Measurements from ENCODE around the gene MADD. TPM values are rescaled to one million over a fixed set of nuclear protein-coding genes. Genes with fewer than 3 reads are reported as not detected.

MADD gene
- total RNA-seq, 1 experiment from 2014 or later: 41.0 TPM

- Histone ChIP-seq H2BK120ac (ENCODE audit: low read depth, low read length, poor library complexity, severe bottlenecking) (peak within 1 kb of the TSS; percentile 80), H3K4me2 (ENCODE audit: insufficient read depth, insufficient read length, low read length) (peak within 1 kb of the TSS; percentile 54)
These were observed 12.2 kb upstream of the MADD start, which contains the start of gene NR1H3 for GRCh38 chr11:47257517-47258316. NR1H3 (plus strand) TSS chr11:47257996; CDS start chr11:47259217, 1,221 bp downstream.

More at GRCh38 chr11:47257517-47258316, 12.2 kb upstream of the MADD start, which contains the start of gene NR1H3:
- Mint-ChIP-seq H3K27ac (peak within 1 kb of the TSS; percentile 91 to 97 (median 96)), H3K27me3 (ENCODE audit: low read depth) (no peaks in the 10 kb centered on the region; the same call in 1 of the 2 replicates), H3K4me3 (peak within 1 kb of the TSS; percentile 61 to 80), H3K36me3 (ENCODE audit: insufficient read depth in 1 of 3, low read depth in 3 of 3) (peaks cover 0 to 4% (median 0%) of the 10 kb centered on the region in 3 experiments; a peak in 2 of 7 replicates), H3K9me3 (no peaks in the 10 kb centered on the region), H3K4me1 (peaks cover 18 to 25% of the 10 kb centered on the region in 2 experiments)
- no CpG with 5 or more reads among the region's 15 CpGs for WGBS (ENCODE audit: extremely low coverage, insufficient read length, low lambda C conversion rate)
- no peaks in the 10 kb centered on the region for H3K79me1 ChIP-seq (ENCODE audit: insufficient read depth, low read depth, low read length, poor library complexity, severe bottlenecking)
- H3K56ac ChIP-seq (ENCODE audit: insufficient read length, low read depth, low read length): no peak within 1 kb of the TSS
- no peaks in the 10 kb centered on the region for H3K27me3 ChIP-seq (ENCODE audit: insufficient read depth, low read length)
- H3K9ac ChIP-seq (ENCODE audit: extremely low read depth, insufficient read length, low read length): peak within 1 kb of the TSS; percentile 9
- peak; percentile 62 for TF ChIP-seq CTCF (conservative IDR thresholded peaks at IDR 0.05)
- H4K5ac ChIP-seq (ENCODE audit: insufficient read length, low read depth, low read length): no peak within 1 kb of the TSS
- no peak within 1 kb of the TSS for H2AK5ac ChIP-seq (ENCODE audit: insufficient read length, low read length)
- H2AFZ ChIP-seq (ENCODE audit: low read length): no peak within 1 kb of the TSS
- H3K18ac ChIP-seq (ENCODE audit: insufficient read length, low read depth, low read length): peak within 1 kb of the TSS; percentile 5
- no peaks in the 10 kb centered on the region; the same call in 1 of the 2 replicates for H3K4me1 ChIP-seq (ENCODE audit: insufficient read depth, low read length)
- no peak within 1 kb of the TSS for H2BK5ac ChIP-seq (ENCODE audit: insufficient read length, low read length)
- no peak within 1 kb of the TSS for H2BK15ac ChIP-seq (ENCODE audit: low read depth, low read length)
- no peak within 1 kb of the TSS for H4K8ac ChIP-seq (replicated peaks; ENCODE audit: insufficient read length, low read depth, low read length)
- peaks cover 4% of the 10 kb centered on the region for H3K23me2 ChIP-seq (ENCODE audit: insufficient read length, low read depth, low read length, poor library complexity, severe bottlenecking)
- H3T11ph ChIP-seq (ENCODE audit: low read length): no peak within 1 kb of the TSS
- peak; percentile 92 for DNase-seq
- no peak within 1 kb of the TSS for H3K4ac ChIP-seq (ENCODE audit: low read depth, low read length)
- no peak within 1 kb of the TSS for H3K27ac ChIP-seq (ENCODE audit: insufficient read length, low read depth, low read length)
- H3K14ac ChIP-seq (ENCODE audit: insufficient read depth, low read length): peak within 1 kb of the TSS; percentile 43
- H2BK20ac ChIP-seq (ENCODE audit: low read depth, low read length, poor library complexity, severe bottlenecking): no peak within 1 kb of the TSS
- no peaks in the 10 kb centered on the region for H4K20me1 ChIP-seq (ENCODE audit: control insufficient read depth, insufficient read depth, insufficient read length)
- H3K79me2 ChIP-seq (ENCODE audit: insufficient read depth, low read length): peaks cover 3% of the 10 kb centered on the region; the same call in 1 of the 2 replicates
- no peak within 1 kb of the TSS for H2BK12ac ChIP-seq (ENCODE audit: insufficient read length, low read depth, low read length)
- H3K9me3 ChIP-seq (ENCODE audit: control insufficient read depth, low read depth, low read length): no peaks in the 10 kb centered on the region
- no peak within 1 kb of the TSS for H3K23ac ChIP-seq (ENCODE audit: insufficient read length, low read depth, low read length)
- peak within 1 kb of the TSS; percentile 68 for H4K91ac ChIP-seq (ENCODE audit: insufficient read length, low read depth, low read length)
